KOPT-K1 (cell line): ENCODE measurements around the gene SPATA20.

Experiments used
- H3K27ac ChIP-seq: fragments of 200-600 bp; sonication (generic); 2 replicates; pipeline ENCODE4 v1.5.1; 2016; ENCODE audit warnings: antibody characterized with exemption, mild to moderate bottlenecking, low read depth, low read length; ENCODE audit not compliant: poor library complexity, severe bottlenecking
- H3K36me3 ChIP-seq: fragments of 200-600 bp; sonication (generic); 2 replicates; pipeline ENCODE4 v1.5.1; 2017; ENCODE audit warnings: antibody characterized with exemption, mild to moderate bottlenecking, low read length, moderate library complexity; ENCODE audit not compliant: insufficient read depth
- H3K9me3 ChIP-seq: fragments of 200-600 bp; sonication (generic); 2 replicates; pipeline ENCODE4 v1.5.1; 2017; ENCODE audit warnings: antibody characterized with exemption, low read length, mild to moderate bottlenecking; ENCODE audit not compliant: insufficient read depth, poor library complexity, severe bottlenecking

SPATA20 gene

DNA sequence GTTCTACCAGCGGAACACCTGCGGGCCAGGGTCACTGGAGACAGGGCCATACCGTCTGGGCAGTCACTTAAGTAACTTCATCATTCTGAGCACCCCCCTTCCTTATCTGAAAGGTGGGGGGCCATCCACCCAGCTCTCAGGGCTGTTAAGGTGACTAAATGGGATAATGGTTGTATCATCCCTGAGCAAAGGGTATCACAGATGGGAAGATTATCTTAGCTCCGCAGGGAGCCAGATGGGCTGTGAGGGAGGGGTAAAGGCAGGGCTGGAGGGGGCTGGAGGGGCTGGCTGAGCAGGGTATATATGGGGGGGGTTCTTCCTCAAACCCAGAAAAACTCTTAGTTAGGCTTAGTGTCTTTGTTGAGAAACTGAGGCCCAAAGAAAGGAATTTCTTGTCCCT lies 10.7 kb downstream of the SPATA20 start:
- Histone ChIP-seq H3K9me3 (no peaks in the 10 kb centered on the region), H3K36me3 (no peaks in the 10 kb centered on the region), H3K27ac (no peak overlapping the region)

DNA sequence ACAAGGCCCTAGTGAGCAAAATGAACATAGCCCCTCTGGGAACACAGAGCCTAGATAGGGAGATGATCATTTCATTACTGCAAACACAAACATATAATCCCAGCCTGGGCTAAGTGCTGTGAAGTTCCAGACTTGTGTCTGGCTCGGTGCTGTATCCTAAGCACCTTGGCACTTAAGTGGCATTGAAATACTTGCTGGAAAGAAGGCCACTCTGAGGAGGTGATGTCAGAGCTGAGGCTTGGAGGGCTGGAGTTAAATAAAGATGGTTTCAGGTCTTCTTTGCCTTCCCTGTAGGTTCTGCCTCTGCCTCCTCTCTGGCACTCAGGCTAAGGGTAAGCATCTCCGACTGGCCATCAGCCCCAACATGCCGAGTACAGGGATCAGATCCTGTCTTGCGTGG lies 11.1 kb downstream of the SPATA20 start:
- Histone ChIP-seq H3K9me3 (no peaks in the 10 kb centered on the region), H3K36me3 (no peaks in the 10 kb centered on the region), H3K27ac (no peak overlapping the region)

GRCh38 chr17:50558581-50558940 lies 11.6 kb downstream of the SPATA20 start:
- Histone ChIP-seq H3K27ac (no peak overlapping the region), H3K36me3 (no peaks in the 10 kb centered on the region), H3K9me3 (no peaks in the 10 kb centered on the region)

GRCh38 chr17:50558941-50559614 lies 12.1 kb downstream of the SPATA20 start:
- Histone ChIP-seq H3K9me3 (no peaks in the 10 kb centered on the region), H3K36me3 (no peaks in the 10 kb centered on the region), H3K27ac (no peak overlapping the region)

- H3K36me3 ChIP-seq: no peaks in the 10 kb centered on the region
- no peaks in the 10 kb centered on the region for H3K9me3 ChIP-seq
- H3K27ac ChIP-seq: no peak overlapping the region
Observed at GRCh38 chr17:50559674-50560184, 12.8 kb downstream of the SPATA20 start.

DNA sequence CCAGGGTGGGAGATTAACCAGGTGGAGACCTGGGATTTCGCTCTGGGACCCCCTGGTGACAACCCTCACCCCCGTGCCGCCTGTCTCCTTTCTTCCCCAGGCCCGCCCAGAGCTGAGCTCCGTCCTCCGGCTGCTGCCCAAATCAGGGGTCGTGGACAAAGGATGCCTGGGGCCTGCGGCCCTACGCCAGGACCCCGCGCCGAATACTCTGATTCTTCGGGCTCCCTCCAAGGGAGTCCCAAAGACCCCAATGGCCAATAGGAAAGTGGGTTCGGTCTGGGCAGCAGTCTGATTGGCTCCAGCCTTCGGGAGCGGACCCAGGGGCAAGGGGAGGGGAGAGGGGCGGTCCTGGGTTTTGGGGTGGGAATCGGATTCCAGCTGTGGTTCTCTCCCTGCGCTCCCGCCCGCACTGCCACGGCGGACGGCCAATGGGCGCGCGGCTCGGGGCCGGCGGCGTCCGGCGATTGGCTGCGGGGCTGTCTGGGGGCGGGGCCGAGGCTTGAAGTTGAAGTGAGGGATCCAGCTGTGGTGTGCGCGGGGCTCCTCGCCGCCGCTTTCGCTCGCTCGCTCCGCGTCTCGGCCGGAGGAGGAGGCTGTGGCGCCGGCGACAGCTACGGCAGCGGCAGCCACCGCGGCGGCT lies 13.3 kb downstream of the SPATA20 start, which contains the start of gene CACNA1G:
TSS of gene CACNA1G (plus strand) at position 531 of the 640 bp plus-strand sequence. CDS start 745 bp downstream, outside the sequence.
- Histone ChIP-seq H3K27ac (no peak within 1 kb of the TSS), H3K36me3 (no peaks in the 10 kb centered on the region), H3K9me3 (no peaks in the 10 kb centered on the region)

- H3K9me3 ChIP-seq: no peaks in the 10 kb centered on the region
- no peak overlapping the region for H3K27ac ChIP-seq
Observed at GRCh38 chr17:50560931-50561745, 14.2 kb downstream of the SPATA20 start.

GRCh38 chr17:50561746-50562141 lies 14.8 kb downstream of the SPATA20 start:
- H3K27ac ChIP-seq: no peak overlapping the region
- no peaks in the 10 kb centered on the region for H3K9me3 ChIP-seq
- H3K36me3 ChIP-seq: no peaks in the 10 kb centered on the region

More at GRCh38 chr17:50560931-50561745, 14.2 kb downstream of the SPATA20 start:
- H3K36me3 ChIP-seq: no peaks in the 10 kb centered on the region

- H3K27ac ChIP-seq: no peak overlapping the region
- no peaks in the 10 kb centered on the region for H3K36me3 ChIP-seq
Observed at GRCh38 chr17:50562242-50563091, 15.5 kb downstream of the SPATA20 start.

DNA sequence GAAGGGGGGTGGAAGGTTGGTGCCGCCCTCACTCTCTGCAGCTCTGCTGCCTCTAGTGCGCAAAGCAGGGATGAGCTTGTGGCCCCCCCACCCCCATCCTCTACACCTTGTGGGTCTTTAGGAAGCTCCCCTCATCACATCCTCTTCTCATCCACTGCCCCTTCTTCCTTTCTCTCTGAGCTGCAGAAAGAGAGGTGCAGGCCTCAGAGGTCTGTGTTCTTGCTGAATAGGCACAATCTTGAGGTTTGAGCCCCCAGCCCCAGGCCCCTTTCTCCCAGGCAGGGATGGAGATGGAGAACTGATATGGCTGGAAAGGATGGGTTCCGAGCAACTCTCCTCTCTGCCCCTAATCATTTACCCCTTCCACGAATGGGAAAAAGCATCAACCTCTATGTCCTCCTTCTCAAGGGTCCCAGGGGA lies 16.1 kb downstream of the SPATA20 start:
- H3K36me3 ChIP-seq: no peaks in the 10 kb centered on the region
- H3K9me3 ChIP-seq: no peaks in the 10 kb centered on the region
- H3K27ac ChIP-seq: no peak overlapping the region

More at GRCh38 chr17:50562242-50563091, 15.5 kb downstream of the SPATA20 start:
- H3K9me3 ChIP-seq: no peaks in the 10 kb centered on the region

GRCh38 chr17:50564916-50565315 lies 17.9 kb downstream of the SPATA20 start:
- H3K36me3 ChIP-seq: no peaks in the 10 kb centered on the region

GRCh38 chr17:50565402-50566350 lies 18.7 kb downstream of the SPATA20 start:
- H3K27ac ChIP-seq: no peak overlapping the region
- H3K9me3 ChIP-seq: no peaks in the 10 kb centered on the region
- no peaks in the 10 kb centered on the region for H3K36me3 ChIP-seq

More at GRCh38 chr17:50564916-50565315, 17.9 kb downstream of the SPATA20 start:
- Histone ChIP-seq H3K9me3 (no peaks in the 10 kb centered on the region), H3K27ac (no peak overlapping the region)

DNA sequence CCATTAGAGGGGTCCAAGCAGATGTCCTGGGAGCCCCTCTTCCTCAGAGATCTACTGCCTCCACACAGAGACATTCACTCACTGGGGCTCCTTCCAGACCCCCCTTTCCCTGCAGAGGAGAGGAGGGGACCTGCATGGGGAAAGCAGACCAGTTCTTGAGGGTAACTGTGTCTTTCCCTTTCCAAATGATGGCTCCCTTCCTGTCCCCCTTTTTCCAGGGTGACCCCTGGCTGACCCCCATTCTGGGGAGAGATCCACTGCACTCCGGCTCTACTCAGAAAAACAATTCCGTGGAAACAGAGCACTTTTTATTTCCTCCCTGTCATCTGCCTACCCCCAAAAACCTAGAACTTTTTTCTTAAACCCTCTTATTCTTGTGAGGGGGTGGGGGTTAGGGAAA lies 19.9 kb downstream of the SPATA20 start:
- no peak overlapping the region for H3K27ac ChIP-seq
- H3K9me3 ChIP-seq: no peaks in the 10 kb centered on the region
- H3K36me3 ChIP-seq: no peaks in the 10 kb centered on the region
